H1 (cell line): ENCODE results near the gene SPTSSB. TPM values are rescaled to one million over a fixed set of nuclear protein-coding genes. Genes with fewer than 3 reads are reported as not detected.

Experiments
- HDAC2 ChIP-seq, 2 experiments: fragments of 300-600 bp in 1 of 2; sonication (generic) in 1 of 2; IDR thresholded peaks; 2 replicates each; pipeline ENCODE4 v1.6.1; 2011 to 2012; ENCODE audit warnings: low read depth in 2 of 2, low read length in 2 of 2, mild to moderate bottlenecking in 2 of 2, moderate library complexity in 2 of 2, borderline replicate concordance in 1 of 2, inconsistent platforms in 1 of 2
- SIX5 ChIP-seq: IDR thresholded peaks from 2 replicates; pipeline ENCODE4 v1.6.1; 2011; ENCODE audit warnings: mild to moderate bottlenecking, low read depth, low read length
- polyA plus RNA-seq, 7 experiments: library from polyadenylated mRNA; depleted of rRNA in 3 of 7; stranded (reverse) in 5 of 7; unstranded in 2 of 7; fragments of >200 nt in 5 of 7; fragments of 200-250 nt in 2 of 7; gene quantifications; 1 replicate in 5 of 7; 2 replicates in 1 of 7; 4 replicates in 1 of 7; pipeline versions ENCODE4 v1.2.1 to v1.2.3, GENCODE V29; 2011 to 2013; ENCODE audit warnings: missing spikeins in 2 of 7, mixed read lengths in 2 of 7
- total RNA-seq: library from RNA; stranded (reverse); fragmentation: NEBNext Ultra II Directional; extraction: Animal tissue kit (Norgen Biotek cat#: 25700); gene quantifications from 2 replicates; pipeline ENCODE4 v1.2.1, GENCODE V29; 2021

Gene SPTSSB
- total and polyA plus RNA-seq, 2 of the 8 experiments (the other 6 are each of a cell fraction or from before 2014, with no cell fraction given): 33.4 to 52.5 TPM

DNA sequence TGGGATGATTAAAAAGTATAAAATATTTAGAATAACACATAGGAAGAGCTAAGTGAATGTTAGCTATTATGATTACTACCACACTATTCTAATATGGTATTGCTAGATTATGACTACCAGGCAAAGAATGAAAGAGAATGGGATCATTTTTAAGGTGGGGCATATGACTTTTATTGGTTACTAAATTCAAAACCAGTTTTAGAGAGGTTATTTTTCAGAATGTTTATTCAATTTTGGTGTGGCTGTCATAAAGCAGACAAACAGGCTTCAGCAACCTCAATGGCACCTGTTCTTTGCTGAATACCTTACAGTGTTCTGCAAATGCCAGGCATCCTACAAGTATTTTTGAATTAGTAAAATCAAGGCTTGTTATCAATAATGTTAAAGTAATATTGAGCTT, 12.8 kb downstream of the SPTSSB start (continued):
- no peak for TF ChIP-seq HDAC2 (IDR thresholded peaks at IDR 0.05; ENCODE audit: borderline replicate concordance in 1 of 2, low read depth in 2 of 2, low read length in 2 of 2)
- TF ChIP-seq SIX5: no peak
- TF ChIP-seq, all 59 proteins: peak for 0
